Breast epithelium (tissue), 3 donors: ENCODE data around the gene ATG16L2.

Source experiments
- CTCF ChIP-seq, 3 donors: fragments of 450-650 bp; IDR thresholded peaks; one replicate each; pipeline ENCODE4 v1.5.1; 2016 to 2017; ENCODE audit warnings: antibody characterized with exemption in 3 of 3, mild to moderate bottlenecking in 3 of 3, moderate library complexity in 3 of 3
- POLR2A ChIP-seq: fragments of 450-650 bp; IDR thresholded peaks from one replicate; pipeline ENCODE4 v1.6.1; 2016; ENCODE audit warnings: antibody characterized with exemption, mild to moderate bottlenecking, moderate library complexity
- POLR2AphosphoS5 ChIP-seq, 3 donors: sonication (generic); formaldehyde crosslinking; IDR thresholded peaks; one replicate each; pipeline ENCODE4 v1.6.1; 2017; ENCODE audit warnings: antibody characterized with exemption in 3 of 3

GRCh38 chr11:72828692-72829101 is 14.5 kb downstream of the ATG16L2 start:
- TF ChIP-seq CTCF (IDR thresholded peaks at IDR 0.05): no peak
- TF ChIP-seq POLR2AphosphoS5 (IDR thresholded peaks at IDR 0.05): no peak
- TF ChIP-seq POLR2A: no peak
